ENCODE data around the gene TSSK3.

Gene TSSK3

DNA sequence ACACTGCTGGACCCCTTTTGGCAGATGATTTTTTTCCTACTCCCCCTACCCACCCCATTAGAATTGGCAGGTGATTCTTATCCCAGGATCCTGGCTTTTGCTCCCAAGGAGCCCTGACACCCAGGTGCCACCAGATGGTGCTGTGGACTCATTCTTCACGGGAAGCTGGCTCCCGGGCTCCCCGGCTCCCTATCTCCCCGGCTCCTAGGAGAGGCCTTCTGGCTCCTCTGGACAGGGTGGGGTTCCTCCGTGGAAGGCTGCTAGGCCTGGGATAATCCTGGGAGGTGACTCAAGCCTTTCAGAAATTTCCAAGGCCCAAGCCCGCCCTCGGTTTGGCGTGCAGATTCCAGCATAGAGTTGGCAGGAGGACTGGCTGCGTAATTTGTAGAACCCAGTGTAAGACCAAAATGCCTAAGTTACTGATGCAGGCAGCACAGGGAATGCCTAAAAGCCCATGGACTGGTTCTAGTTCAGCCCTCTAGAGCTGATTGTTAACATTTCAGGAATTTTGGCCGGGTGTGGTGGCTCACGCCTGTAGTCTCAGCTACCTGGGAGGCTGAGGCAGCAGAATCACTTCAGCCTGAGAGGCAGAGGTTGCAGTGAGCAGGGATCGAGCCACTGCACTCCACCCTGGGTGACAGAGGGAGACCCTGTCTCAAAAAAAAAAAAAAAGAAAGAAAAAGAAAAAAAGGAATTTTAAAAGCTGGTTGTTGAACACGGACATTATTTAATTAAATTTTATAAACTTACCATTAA lies 38.7 kb downstream of the TSSK3 start:
- peak; percentile 97 for DNase-seq (ENCODE audit: low spot score)

DNA sequence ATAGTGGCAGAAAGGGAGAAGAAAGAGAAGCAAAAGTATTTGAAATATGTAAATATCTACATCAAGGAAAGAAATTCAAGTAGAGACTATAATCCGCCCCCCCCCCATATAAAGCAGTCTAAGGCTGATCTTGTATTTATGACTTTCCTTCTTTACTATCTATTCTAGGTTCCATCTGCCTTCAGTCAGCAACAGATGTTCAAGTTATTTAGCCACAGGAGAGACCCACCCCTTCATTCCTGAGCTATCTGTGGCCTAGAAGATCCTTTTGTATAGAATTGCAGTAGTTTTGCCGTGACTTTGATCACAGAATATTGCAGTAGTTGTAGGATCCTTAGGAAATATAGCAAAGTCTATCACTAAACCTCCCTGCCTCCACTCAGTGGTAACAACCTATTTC lies 42.6 kb downstream of the TSSK3 start:
- no peak for DNase-seq (ENCODE audit: low spot score)

DNA sequence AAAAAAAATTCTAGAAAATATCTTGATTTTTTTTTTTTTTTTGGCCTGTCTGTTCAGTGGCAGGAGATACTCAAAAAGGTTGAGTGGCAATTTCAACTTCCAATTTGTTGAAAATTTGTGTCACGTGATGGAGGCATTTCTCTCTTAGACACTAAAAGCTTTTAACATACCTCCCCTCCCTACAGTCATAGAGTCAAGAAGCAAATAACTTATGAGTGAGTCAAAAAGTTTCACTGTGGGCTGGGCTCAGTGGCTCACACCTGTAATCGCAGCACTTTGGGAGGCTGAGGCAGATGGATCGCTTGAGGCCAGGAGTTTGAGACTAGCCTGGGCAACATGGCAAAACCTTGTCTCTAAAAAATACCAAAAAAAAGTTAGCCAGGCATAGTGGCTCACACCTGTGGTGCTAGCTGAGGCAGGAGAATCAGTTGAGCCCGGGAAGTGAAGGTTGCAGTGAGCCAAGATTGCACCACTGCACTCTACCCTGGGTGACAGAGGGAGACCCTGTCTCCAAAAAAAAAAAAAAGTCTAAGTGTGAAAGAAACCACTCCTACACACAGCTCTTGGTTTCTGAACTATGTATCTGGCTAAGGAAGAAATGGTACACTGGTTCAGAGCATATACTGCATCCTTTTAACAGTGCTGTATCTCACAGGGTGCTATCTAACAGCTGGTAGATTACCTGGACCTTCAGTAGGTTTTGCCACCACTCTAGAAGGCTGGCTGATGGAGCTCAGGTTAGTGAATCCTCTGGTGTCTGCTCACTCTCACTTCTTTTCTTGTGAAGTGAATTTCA lies 43.5 kb downstream of the TSSK3 start:
- no peak for DNase-seq (ENCODE audit: low spot score)

DNA sequence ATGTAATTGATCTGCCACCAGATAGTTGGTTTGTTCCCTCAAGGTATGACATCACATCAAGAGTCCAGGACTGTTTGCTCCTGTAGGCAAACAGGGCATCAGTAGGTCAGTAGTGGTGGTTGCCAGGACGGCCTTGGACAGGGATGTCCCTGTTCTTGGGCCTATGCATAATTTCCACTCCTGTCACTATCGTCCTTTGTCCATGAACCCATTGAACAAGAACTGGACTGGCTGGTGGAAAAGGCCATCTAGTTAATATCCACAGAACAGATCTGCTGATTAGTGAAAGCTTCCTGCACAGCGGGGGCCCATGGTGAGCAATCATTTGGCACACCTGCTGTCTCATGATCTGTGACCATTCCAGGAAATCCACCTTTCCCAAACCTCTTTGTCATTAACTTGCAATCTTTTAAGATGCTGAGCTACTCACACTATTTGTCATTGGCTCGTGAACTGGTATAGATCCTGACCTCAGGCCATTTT lies 44.3 kb downstream of the TSSK3 start:
- DNase-seq (ENCODE audit: low spot score) = no peak

DNA sequence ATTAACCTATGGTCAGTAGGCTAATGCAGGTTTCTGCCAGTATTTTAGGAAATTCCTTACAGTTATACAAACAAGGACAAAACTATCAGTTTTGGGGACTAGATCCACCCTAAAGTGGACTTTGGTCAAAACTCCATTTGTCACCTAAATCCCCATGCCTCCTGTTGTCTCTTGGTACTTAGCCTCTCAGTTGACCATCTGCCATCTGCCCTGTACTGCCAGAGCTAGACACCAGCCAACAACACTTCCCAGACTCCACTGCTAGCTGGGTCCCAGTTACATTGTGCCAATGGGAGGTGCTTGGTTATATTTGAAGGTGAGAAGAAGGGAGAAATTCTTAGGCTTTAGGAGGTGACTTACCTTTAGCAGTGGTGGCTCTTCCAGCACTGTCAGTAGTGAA lies 48.9 kb downstream of the TSSK3 start:
- DNase-seq (ENCODE audit: low spot score) = no peak

DNA sequence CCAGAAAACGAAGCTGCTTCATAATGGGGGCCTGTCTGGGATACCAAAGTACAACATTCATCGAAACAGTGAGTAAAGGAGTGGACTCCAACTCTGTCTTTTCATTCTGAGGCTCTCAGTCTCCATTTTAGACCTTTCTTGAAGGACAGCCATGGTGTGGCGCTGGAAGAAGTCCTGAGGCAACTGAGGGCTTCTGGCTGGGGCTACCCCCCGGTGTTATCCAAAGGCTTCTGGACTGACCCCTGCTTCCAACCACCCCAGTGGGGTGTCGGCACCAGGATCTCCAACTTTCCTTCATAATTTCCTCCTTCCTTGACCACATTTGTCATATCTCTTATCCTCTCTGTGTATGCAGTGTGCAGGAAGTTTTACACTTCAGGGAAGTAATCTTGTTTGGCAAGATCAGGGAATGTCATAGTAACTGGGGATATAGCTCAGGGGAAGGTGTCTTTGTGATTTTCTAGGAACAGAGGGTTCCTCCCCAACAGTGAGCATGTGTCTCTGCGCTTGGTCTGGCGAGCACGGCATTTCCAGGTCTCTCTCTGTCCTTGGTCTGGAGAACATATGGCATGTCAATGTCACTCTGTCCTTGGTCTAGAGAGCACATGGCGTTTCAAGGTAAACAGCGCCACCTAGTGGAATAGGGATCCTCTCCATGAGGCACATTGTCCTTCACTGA lies 51.3 kb downstream of the TSSK3 start:
- DNase-seq (ENCODE audit: low spot score) = peak; percentile 70

All from AG08395 (cell line).